MM.1S (cell line): ENCODE data around the gene ATF7IP.

Experiments used
- DNase-seq: peaks from one replicate; pipeline ENCODE4 v3.0.0-alpha.2; 2015
- H2AFZ ChIP-seq: fragments of 300-600 bp; sonication (generic); 2 replicates; pipeline ENCODE4 v1.6.0; 2016; ENCODE audit warnings: antibody characterized with exemption, low read length
- H3F3A ChIP-seq: fragments of 300-600 bp; sonication (generic); 2 replicates; pipeline ENCODE4 v1.6.1; 2016; ENCODE audit warnings: mild to moderate bottlenecking, antibody characterized with exemption, low read length, moderate library complexity, mixed read lengths; ENCODE audit not compliant: insufficient read depth
- H3K27ac ChIP-seq: fragments of 300-600 bp; sonication (generic); 2 replicates; pipeline ENCODE4 v1.5.1; 2016; ENCODE audit warnings: mild to moderate bottlenecking, low read length
- H3K27me3 ChIP-seq: fragments of 300-600 bp; sonication (generic); replicated peaks from 2 replicates; pipeline ENCODE4 v1.6.0; 2016; ENCODE audit warnings: low read length; ENCODE audit not compliant: insufficient read depth
- H3K36me3 ChIP-seq: fragments of 300-600 bp; sonication (generic); replicated peaks from 2 replicates; pipeline ENCODE4 v1.6.1; 2016; ENCODE audit warnings: mild to moderate bottlenecking, low read length, mixed read lengths; ENCODE audit not compliant: insufficient read depth
- H3K4me1 ChIP-seq: fragments of 300-600 bp; sonication (generic); 2 replicates; pipeline ENCODE4 v1.6.1; 2016; ENCODE audit warnings: low read length, mixed read lengths
- H3K4me2 ChIP-seq: fragments of 300-600 bp; sonication (generic); 2 replicates; pipeline ENCODE4 v1.6.0; 2016; ENCODE audit warnings: low read depth, low read length
- H3K4me3 ChIP-seq: fragments of 300-600 bp; sonication (generic); 2 replicates; pipeline ENCODE4 v1.5.1; 2016; ENCODE audit warnings: low read length, mixed read lengths
- H3K79me2 ChIP-seq: fragments of 300-600 bp; sonication (generic); 2 replicates; pipeline ENCODE4 v1.6.1; 2016; ENCODE audit warnings: mixed run types, low read length, mixed read lengths
- H3K9ac ChIP-seq: fragments of 300-600 bp; sonication (generic); 2 replicates; pipeline ENCODE4 v1.6.1; 2016; ENCODE audit warnings: low read length, mixed read lengths
- H3K9me2 ChIP-seq: fragments of 300-600 bp; sonication (generic); replicated peaks from 2 replicates; pipeline ENCODE4 v1.6.1; 2016; ENCODE audit warnings: mild to moderate bottlenecking, low read length, mixed read lengths; ENCODE audit not compliant: insufficient read depth
- H3K9me3 ChIP-seq: fragments of 300-600 bp; sonication (generic); replicated peaks from 2 replicates; pipeline ENCODE4 v1.6.1; 2016; ENCODE audit warnings: mild to moderate bottlenecking, low read length, mixed read lengths; ENCODE audit not compliant: insufficient read depth
- H4K20me1 ChIP-seq: fragments of 300-600 bp; sonication (generic); 2 replicates; pipeline ENCODE4 v1.6.1; 2016; ENCODE audit warnings: mild to moderate bottlenecking, low read length, moderate library complexity, mixed read lengths; ENCODE audit not compliant: insufficient read depth
- CTCF ChIP-seq: fragments of 300-600 bp; sonication (generic); IDR thresholded peaks from 2 replicates; pipeline ENCODE4 v1.5.1; 2016; ENCODE audit warnings: antibody characterized with exemption, low read length, mixed read lengths
- EZH2 ChIP-seq: fragments of 300-600 bp; sonication (generic); optimal IDR thresholded peaks from 2 replicates; pipeline ENCODE3; 2017; ENCODE audit warnings: low read depth, mild to moderate bottlenecking, antibody characterized with exemption, low read length, mixed read lengths
- EZH2phosphoT487 ChIP-seq: fragments of 300-600 bp; sonication (generic); IDR thresholded peaks from 2 replicates; pipeline ENCODE4 v1.6.1; 2018; ENCODE audit warnings: antibody characterized with exemption, low read length

Gene ATF7IP

GRCh38 chr12:14364583-14365271, 755 bp upstream of the ATF7IP start:
- Histone ChIP-seq H3K79me2 (peaks cover 36% of the 10 kb centered on the region), H3K9ac (peak overlapping the region; percentile 67; the same call in 1 of the 2 replicates), H3K4me2 (peak overlapping the region; percentile 54; the same call in 1 of the 2 replicates), H3F3A (peaks cover 15% of the 10 kb centered on the region), H3K4me3 (peak overlapping the region; percentile 75), H2AFZ (peak overlapping the region; percentile 44), H4K20me1 (no peaks in the 10 kb centered on the region), H3K27ac (peak overlapping the region; percentile 96; the same call in 1 of the 2 replicates), H3K27me3 (no peaks in the 10 kb centered on the region), H3K36me3 (no peaks in the 10 kb centered on the region), H3K4me1 (peaks cover 6% of the 10 kb centered on the region; the same call in 1 of the 2 replicates), H3K9me2 (no peaks in the 10 kb centered on the region), H3K9me3 (no peaks in the 10 kb centered on the region)
- no peak for TF ChIP-seq CTCF
- no peak for TF ChIP-seq EZH2
- no peak for TF ChIP-seq EZH2phosphoT487
- DNase-seq: no peak

- H4K20me1 ChIP-seq: no peaks in the 10 kb centered on the region
- H3K9me2 ChIP-seq: no peaks in the 10 kb centered on the region
- peak; percentile 50 for DNase-seq
- H3K9ac ChIP-seq: peak overlapping the region; percentile 67
- H3K4me3 ChIP-seq: peak overlapping the region; percentile 75
- H3K79me2 ChIP-seq: peaks cover 50% of the 10 kb centered on the region
- H2AFZ ChIP-seq: peak overlapping the region; percentile 63
- H3K4me2 ChIP-seq: peak overlapping the region; percentile 54
- H3K9me3 ChIP-seq: no peaks in the 10 kb centered on the region
- peak overlapping the region; percentile 96 for H3K27ac ChIP-seq
- TF ChIP-seq CTCF (peak; percentile 38), EZH2 (no peak), EZH2phosphoT487 (no peak)
- no peaks in the 10 kb centered on the region for H3K27me3 ChIP-seq
- no peaks in the 10 kb centered on the region for H3K36me3 ChIP-seq
- H3K4me1 ChIP-seq: peaks cover 6% of the 10 kb centered on the region; the same call in 1 of the 2 replicates
- peaks cover 15% of the 10 kb centered on the region for H3F3A ChIP-seq
These were observed 942 bp downstream of the ATF7IP start for GRCh38 chr12:14366209-14367039.

- no peaks in the 10 kb centered on the region for H4K20me1 ChIP-seq
- peak overlapping the region; percentile 54 for H3K4me2 ChIP-seq
- H3K4me1 ChIP-seq: peaks cover 6% of the 10 kb centered on the region; the same call in 1 of the 2 replicates
- DNase-seq: peak; percentile 26
- H3F3A ChIP-seq: peaks cover 15% of the 10 kb centered on the region
- H3K4me3 ChIP-seq: peak overlapping the region; percentile 75
- peak overlapping the region; percentile 67 for H3K9ac ChIP-seq
- TF ChIP-seq EZH2phosphoT487 (no peak), EZH2 (no peak), CTCF (no peak)
- H3K9me2 ChIP-seq: no peaks in the 10 kb centered on the region
- H3K36me3 ChIP-seq: no peaks in the 10 kb centered on the region
- H3K27me3 ChIP-seq: no peaks in the 10 kb centered on the region
- H2AFZ ChIP-seq: no peak overlapping the region
- peaks cover 58% of the 10 kb centered on the region for H3K79me2 ChIP-seq
- peak overlapping the region; percentile 96; the same call in 1 of the 2 replicates for H3K27ac ChIP-seq
- no peaks in the 10 kb centered on the region for H3K9me3 ChIP-seq
These were observed 1.7 kb downstream of the ATF7IP start for GRCh38 chr12:14367040-14367661.
